Measurements from ENCODE around the gene ACP4.
"Not testable (repeated sequence)": the region's sequence is repeated elsewhere in the genome, so short reads cannot be mapped to it uniquely, and the experiment has no call there.

ACP4 gene

DNA sequence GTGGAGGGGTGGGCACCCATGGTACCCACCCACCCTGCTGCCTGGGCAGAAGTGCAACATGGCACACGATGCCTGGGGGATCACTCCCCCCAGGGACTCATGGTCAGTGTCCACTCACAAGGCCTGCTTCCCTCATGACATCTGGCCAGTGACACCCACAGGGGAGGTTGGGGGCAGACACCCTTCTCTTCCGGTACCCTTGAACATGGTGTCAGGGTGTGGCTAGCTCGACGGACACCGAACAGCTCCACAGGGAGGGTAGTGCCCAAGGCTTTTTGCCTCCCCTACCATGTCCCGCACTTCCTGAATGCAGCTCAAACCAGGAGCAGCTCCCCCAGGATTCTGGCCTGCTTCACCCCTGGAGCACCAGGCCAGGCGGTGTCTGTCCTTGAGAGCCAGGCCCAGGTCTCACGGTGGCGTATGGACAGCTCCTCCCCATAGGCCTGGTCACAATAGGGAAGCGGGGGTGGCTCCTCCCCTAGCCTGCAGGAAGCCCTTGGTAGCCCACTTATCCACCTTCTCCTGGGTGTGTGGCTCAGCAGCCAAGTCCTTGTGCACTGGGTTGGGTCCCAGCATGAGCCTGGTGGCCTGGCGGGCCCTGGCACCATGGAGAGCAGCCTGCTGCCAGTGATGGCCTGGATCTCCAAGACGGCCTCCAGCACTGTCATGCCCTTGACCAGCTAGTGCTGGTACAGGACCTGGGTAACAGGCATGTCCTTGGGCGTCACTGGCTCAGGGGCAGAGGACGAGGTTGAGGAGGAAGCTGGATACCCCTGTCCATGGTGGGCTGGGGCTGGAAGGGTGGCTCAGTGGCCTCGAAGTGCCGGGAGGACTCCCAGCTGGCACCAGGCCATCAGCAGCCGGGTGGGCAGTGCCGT is 7.8 kb downstream of the ACP4 start:
- no peak for DNase-seq (ENCODE audit: low spot score)

GRCh38 chr19:50798659-50799546 is 8.7 kb downstream of the ACP4 start:
- no peak for DNase-seq (ENCODE audit: low spot score)

- DNase-seq (ENCODE audit: low spot score) = no peak
Measured at GRCh38 chr19:50799547-50799851, 9.3 kb downstream of the ACP4 start.

DNA sequence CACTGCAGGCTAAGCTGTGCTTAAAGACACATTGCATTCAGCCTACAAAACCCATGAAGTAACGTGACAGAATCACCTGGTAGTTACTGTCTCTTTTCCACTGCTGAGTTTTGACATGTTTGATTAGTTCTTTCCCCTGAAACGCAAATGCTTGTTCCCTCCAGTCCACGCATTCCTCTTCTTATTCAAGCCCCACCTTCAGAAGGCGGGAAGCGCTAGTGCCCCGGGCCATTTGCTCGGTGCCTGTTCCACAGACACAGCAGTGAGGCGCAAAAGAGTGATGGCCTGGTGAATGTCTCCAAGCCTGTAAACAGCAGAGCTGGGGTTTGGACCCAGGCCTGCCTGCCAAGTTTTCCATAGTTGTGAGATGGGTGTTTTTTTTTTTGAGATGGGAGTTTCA is 10.9 kb downstream of the ACP4 start:
- DNase-seq (ENCODE audit: low spot score) = no peak

DNA sequence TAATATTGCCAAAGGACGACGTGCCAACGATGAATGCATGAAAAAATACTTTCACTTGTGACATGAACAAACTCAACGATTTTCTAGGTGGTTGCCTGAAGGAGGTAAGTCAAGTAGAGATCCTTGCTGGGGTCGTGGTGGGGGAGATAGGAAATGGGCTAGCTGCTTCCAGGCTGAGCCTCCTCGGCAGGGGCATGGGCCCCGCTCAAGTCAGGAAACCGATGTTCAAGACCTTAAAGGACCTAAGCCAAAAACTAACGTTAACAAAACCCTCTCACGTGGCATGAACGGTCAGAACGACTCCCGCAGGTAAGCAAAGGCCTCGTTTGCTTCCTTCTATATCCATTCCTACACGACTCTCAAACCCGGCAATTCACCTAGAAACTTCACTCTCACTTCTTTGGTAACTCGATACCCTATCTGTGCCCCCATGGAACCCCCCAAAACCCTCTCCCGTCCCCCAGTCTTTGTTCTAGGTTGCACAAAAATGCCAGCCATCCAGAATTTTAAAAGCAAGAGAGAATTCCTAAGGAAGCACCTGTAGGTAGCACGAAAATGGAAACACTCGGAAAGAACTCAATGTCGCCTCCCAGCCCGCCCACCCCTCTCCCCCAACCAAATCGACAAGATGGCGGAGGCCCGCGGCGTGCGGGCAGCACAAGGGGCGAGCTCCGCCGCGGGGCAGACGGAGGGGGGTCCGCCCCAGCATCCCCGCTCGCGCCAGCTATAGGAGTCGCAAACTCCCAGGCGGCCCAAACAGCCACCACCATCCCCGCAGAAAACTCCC is 13.6 kb downstream of the ACP4 start:
- peak; percentile 10 for DNase-seq (ENCODE audit: low spot score)

DNA sequence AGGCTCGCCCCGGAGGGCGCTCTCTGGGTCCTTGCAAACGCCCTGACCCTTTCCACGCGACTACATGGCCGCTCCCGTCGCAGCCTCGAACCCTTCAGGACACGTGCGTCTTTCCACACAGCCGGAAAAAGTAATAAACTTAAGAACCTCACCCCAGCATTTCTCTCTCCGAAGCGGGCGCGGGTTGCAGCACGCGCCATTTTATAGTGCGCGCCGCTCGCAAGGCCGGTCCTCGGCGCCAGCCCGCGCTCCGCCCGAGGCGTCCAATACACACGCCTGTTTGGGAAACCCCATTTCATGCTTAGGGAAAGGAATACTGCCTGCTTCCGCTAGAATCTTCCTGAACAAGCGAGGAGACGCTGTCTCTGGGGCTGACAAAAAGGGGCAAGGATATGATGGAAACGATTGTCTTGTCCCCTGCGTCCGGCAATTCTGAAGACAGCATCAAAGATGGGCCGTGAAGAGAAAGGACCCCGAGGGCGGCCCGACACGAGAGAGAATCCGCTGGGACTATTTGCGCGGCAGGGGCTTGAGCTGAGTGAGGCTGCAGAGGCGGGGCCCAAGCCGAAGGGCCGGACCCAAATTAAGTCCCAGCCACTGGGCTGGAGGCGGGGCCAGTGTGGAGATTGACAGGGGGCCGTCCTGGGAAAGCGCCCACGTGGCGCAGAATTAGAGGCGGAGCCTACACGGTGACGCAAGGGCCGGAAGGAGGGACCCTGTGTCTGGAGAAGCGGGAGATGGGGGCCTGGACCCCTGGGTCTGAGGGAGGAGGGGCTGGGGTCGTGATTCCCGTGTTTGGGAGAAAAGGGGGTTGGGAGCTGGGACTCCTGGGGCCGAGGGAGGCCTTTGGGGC is 14.4 kb downstream of the ACP4 start:
- peak; percentile 98 for DNase-seq (ENCODE audit: low spot score)

DNA sequence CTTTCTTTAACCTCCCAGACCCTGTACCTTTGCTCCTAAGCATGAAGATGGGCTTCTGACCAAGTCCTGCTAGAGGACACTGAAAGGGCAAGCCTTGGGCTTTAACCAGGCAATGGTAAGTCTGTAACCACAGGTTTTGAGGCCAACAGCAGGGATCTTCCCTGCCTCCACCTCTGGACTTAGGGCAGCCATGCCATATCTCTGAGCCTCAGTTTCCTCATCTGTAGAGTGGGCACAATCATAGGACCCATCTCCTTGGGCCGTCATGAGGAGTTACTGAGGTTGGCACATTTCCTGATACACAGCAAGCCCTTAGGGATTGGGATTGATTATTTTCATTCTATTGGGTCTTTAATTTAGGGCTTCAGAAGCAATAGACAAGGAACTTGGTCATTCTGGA is 18.6 kb downstream of the ACP4 start:
- DNase-seq (ENCODE audit: low spot score) = no peak

- not testable (repeated sequence) for DNase-seq (ENCODE audit: low spot score)
Measured at GRCh38 chr19:50811622-50812238, 21.5 kb downstream of the ACP4 start.

DNA sequence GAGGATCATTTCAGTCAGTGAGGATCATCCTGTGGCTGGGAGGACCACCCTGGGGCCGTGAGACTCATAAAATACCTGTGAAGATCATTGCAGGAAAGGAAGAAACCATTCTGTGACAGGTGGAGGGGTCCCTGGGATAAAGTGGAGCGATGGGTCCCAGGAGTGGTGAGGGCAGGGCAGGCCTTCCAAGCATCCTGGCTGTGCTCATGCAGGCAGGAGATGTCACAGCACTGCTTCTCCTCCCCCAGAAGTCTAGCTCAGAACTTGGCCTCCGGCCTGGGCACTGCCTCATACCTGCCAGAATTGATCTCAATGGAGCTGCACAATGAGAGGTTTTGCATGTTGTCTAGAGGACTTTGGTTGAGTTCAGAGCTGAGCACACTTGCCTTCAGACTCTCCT is 22.3 kb downstream of the ACP4 start:
- DNase-seq (ENCODE audit: low spot score) = no peak

GRCh38 chr19:50814883-50815282 is 24.7 kb downstream of the ACP4 start:
- DNase-seq (ENCODE audit: low spot score) = no peak

DNA sequence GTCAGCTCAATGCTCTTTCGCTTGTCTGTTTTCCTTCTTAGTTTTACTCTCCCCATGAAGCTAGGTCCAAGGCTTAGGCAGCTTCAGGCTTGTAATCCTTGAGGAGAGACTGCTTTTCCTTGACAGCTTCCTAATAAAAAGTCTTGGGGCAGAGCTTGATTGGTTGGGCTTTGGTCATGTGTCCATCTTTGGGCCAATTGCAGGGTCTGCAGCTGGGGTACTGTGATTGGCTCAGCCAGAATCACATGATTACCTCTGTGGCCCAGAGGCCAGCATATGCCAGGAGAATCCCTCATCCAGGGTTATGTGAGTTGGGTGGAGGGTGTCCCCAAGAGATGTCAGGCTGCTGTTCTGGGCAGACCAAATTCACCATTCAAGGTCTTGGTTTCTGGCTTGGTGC is 25.2 kb downstream of the ACP4 start:
- DNase-seq (ENCODE audit: low spot score) = no peak

DNA sequence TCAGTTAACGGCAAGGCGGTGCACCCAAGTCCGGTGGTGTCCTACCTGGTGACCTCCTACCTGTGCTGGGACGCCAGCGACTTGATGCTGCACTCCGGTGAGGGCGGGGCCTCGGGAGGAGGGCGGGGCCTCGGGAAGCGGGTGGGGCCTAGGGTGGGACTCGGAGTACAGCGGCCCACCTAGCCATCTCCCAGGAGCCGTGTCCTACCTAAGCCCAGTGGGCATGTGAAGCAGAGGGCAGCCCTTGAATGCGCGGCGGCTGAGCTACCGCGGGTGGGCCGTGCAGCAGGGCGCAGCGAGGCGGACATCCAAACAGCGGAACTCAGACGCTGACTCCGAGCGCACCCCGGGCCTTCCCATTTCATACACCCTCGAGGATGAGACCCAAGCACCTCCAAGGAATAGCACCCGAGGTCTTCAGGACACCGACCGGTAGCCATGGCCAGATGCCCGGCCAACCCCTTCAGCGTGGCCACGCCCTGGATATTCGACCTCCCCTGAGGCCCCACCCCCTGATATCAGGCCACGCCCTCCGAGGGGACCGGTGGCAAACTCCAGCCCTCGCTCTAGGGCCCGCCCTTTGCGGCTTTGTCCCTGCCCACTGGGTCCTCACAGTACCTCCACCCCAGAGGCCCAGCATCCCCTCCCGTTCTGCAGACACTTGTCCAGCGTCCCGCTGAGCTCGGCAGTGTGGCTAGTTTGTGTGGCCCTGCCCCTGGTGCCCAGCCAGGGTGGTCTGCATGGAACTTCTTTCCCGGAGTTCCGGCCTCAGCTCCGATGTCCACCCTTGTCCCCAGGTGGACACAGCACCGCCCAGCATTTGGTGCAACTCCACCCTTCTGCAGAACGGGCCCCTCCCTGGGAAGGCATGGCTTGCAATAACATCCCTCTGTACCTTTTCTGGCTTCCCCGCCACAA is 28.0 kb downstream of the ACP4 start:
- no peak for DNase-seq (ENCODE audit: low spot score)

- DNase-seq (ENCODE audit: low spot score) = no peak
Measured at GRCh38 chr19:50818859-50819472, 28.8 kb downstream of the ACP4 start.

DNA sequence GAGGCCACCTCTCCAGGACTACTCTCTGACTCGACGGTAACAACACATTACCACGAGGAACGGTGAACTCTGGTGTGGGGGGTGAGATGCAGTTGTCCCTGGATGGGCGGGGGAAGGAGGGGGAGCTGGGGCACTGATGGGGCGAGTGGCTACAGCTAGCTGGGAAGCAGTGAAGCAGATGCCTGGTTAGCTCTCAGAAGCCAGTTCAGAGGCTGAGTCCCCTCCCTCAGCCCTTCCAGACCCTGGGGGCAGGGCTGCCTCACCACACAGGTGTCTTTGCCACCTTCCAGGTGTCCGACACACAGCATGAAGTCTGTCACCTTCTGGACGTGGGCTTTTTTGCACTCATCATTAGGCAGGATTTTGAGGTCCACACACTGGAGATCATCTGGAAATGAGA is 29.4 kb downstream of the ACP4 start:
- DNase-seq (ENCODE audit: low spot score) = no peak

DNA sequence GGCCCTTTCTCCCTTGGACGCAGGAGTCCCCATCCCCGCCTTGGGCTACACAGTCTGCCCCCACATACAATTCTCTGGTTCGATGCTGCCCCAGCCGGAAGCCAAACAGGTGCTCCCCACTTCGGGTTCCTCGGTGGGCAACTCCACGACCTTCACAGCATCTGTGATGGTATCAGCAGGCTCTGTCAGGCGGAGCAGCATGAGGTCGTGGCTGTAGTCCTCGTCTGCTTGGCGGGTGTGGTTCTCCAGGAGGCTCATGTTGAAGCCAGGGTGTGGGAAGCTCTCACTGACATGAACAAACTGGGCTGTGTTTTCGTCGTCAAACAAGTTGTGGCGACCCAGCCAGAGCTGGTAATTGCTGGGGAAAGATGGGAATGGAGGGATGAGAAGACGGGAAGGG is 29.9 kb downstream of the ACP4 start:
- no peak for DNase-seq (ENCODE audit: low spot score)

- DNase-seq (ENCODE audit: low spot score) = no peak
Measured at GRCh38 chr19:50820549-50821247, 30.5 kb downstream of the ACP4 start.

- no peak for DNase-seq (ENCODE audit: low spot score)
Measured at GRCh38 chr19:50821248-50821612, 31.0 kb downstream of the ACP4 start.

DNA sequence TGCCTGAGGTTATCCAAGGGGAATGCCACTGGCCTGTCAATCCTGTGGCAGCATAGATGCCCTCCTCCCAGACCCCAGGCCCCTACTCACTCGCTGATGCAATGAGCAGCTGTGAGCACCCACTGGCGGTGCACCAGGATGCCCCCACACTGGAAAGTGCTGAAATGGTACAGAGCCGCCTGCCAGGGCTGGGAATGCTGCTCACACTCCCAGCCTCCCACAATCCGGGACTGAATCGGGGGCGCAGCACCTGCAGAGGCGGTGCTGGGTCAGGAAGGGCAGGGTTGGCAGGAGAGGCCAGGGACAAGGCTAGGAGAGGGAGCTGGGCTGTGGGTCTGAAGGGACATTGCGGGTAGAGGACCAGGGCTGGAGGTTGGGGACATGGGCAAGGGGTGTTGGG is 31.4 kb downstream of the ACP4 start:
- DNase-seq (ENCODE audit: low spot score) = no peak

DNA sequence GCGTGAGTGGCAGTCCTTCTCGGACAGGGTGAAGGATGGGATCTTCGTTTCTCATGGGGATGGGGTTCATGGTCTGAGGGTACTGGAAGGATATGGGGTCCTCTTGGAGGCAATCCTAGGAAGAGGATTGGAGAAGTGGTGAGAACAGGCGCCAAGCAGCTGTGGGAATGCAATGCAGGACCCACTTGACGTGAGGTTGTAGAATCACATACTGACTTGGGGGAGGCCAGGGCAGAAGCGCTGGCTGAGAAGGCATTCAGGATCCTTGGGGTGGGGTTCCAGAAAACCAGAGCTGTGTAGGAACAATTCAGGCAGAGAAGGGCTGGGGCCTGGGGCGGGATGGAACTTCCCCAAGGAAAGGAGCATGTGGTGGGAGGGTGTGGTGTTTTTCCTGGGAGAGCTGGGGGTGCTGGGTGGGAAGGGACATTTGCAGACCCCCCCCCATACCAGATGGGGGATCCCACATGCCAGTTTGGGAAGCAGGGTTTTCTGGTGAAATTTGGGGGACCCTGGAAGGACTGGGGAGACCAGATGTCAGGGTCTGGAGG is 32.5 kb downstream of the ACP4 start:
- no peak for DNase-seq (ENCODE audit: low spot score)

Data from pons (tissue), 1 donor.